ENCODE results near the gene DNM1. TPM values are rescaled to one million over a fixed set of nuclear protein-coding genes. Genes with fewer than 3 reads are reported as not detected.

DNM1 gene
- total and polyA plus RNA-seq, 2 donors (not counting 3 experiments of a cell fraction or from before 2014, with no cell fraction given) = 0.59 to 2.9 TPM

DNA sequence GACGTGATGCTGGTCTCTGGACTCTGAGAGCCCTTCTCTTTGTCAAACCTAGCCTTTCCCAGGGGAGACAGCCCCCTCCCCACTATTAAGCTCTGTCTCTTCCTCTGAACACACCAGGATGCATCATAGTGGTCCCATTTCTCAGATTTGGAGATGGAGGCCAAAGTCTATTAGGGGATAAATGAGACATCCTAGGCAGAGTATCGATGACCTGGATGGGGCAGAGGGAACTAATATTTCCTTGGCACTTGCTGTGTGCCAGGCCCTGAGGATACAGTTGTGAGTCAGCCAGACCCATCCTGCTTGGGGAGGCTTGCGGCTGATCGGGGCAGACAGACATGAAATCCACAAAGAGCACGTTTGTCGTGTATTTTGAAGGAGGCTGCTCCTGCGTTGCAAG lies 5.2 kb downstream of the DNM1 start:
- Histone ChIP-seq H3K27ac (ENCODE audit: insufficient read depth, low read depth, low read length) (no peak overlapping the region), H3K4me2 (ENCODE audit: insufficient read depth, low read length) (no peak overlapping the region), H3K27me3 (ENCODE audit: control insufficient read depth in 2 of 2, insufficient read depth in 2 of 2, low read length in 2 of 2) (peaks cover 18 to 21% of the 10 kb centered on the region in 2 experiments), H4K20me1 (replicated peaks; ENCODE audit: control insufficient read depth, extremely low read depth, insufficient read depth, low read length) (no peaks in the 10 kb centered on the region), H3K9me1 (replicated peaks; ENCODE audit: control insufficient read depth, extremely low read depth, insufficient read depth, low read length) (no peaks in the 10 kb centered on the region), H3K79me2 (ENCODE audit: control insufficient read depth, insufficient read depth, low read length) (no peaks in the 10 kb centered on the region), H3K9me3 (replicated peaks; ENCODE audit: control insufficient read depth, insufficient read depth, low read length) (no peaks in the 10 kb centered on the region), H3K36me3 (ENCODE audit: control insufficient read depth in 2 of 2, extremely low read depth in 1 of 2, insufficient read depth in 2 of 2, low read length in 2 of 2) (no peaks in the 10 kb centered on the region), H3K4me1 (ENCODE audit: control insufficient read depth, extremely low read depth, insufficient read depth, low read length) (peaks cover 3% of the 10 kb centered on the region), H3K4me3 (replicated peaks in 1 of 3; ENCODE audit: insufficient read depth in 1 of 3, low read depth in 1 of 3, low read length in 3 of 3) (no peak overlapping the region), H2AFZ (ENCODE audit: low read depth, low read length) (no peak overlapping the region), H3K9ac (replicated peaks; ENCODE audit: extremely low read depth, insufficient read depth, low read length) (no peak overlapping the region)
- no peak for DNase-seq (ENCODE audit: low read depth, low spot score)
- TF ChIP-seq POLR2AphosphoS5 (IDR thresholded peaks at IDR 0.05; ENCODE audit: insufficient read depth, low read depth, low read length) = no peak
- TF ChIP-seq, protein P1, sequence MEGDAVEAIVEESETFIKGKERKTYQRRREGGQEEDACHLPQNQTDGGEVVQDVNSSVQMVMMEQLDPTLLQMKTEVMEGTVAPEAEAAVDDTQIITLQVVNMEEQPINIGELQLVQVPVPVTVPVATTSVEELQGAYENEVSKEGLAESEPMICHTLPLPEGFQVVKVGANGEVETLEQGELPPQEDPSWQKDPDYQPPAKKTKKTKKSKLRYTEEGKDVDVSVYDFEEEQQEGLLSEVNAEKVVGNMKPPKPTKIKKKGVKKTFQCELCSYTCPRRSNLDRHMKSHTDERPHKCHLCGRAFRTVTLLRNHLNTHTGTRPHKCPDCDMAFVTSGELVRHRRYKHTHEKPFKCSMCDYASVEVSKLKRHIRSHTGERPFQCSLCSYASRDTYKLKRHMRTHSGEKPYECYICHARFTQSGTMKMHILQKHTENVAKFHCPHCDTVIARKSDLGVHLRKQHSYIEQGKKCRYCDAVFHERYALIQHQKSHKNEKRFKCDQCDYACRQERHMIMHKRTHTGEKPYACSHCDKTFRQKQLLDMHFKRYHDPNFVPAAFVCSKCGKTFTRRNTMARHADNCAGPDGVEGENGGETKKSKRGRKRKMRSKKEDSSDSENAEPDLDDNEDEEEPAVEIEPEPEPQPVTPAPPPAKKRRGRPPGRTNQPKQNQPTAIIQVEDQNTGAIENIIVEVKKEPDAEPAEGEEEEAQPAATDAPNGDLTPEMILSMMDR (IDR thresholded peaks at IDR 0.05; ENCODE audit: extremely low read depth in 1 of 2, insufficient read depth in 1 of 2, low read depth in 1 of 2, low read length in 2 of 2) = no peak
- TF ChIP-seq, protein P2, sequence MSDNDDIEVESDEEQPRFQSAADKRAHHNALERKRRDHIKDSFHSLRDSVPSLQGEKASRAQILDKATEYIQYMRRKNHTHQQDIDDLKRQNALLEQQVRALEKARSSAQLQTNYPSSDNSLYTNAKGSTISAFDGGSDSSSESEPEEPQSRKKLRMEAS (IDR thresholded peaks at IDR 0.05; ENCODE audit: insufficient read depth, insufficient read length) = no peak
- no peak for TF ChIP-seq POLR2A (IDR thresholded peaks at IDR 0.05; ENCODE audit: low read depth, low read length)
- no peak for TF ChIP-seq EZH2 (IDR thresholded peaks at IDR 0.05; ENCODE audit: borderline replicate concordance, low read depth, low read length, severe bottlenecking)
- TF ChIP-seq GATA2 (IDR thresholded peaks at IDR 0.05; ENCODE audit: insufficient read depth, insufficient read length, low read depth, low read length) = no peak
- no peak for TF ChIP-seq FOS (IDR thresholded peaks at IDR 0.05; ENCODE audit: borderline replicate concordance, insufficient read depth, low read length)
- TF ChIP-seq JUN (IDR thresholded peaks at IDR 0.05; ENCODE audit: borderline replicate concordance, insufficient read depth, insufficient read length, low read depth) = no peak
- TF ChIP-seq MYC (IDR thresholded peaks at IDR 0.05; ENCODE audit: low read depth, low read length) = no peak
- intact Hi-C loops (cut with micrococcal nuclease) (no loop called here), dilution Hi-C loops (cut with MboI; ENCODE audit: extremely low pct_ligation_motif_present, low sequenced_read_pairs) (no loop called here)
- POLR2A ChIA-PET = no interaction called here
- CTCF ChIA-PET = interaction anchor here (2.3 kb wide), 1 partner anchor 8 kb away, joined by 10 read pairs; no protein-coding TSS in a partner anchor
- BruUV-seq (replicated peaks) = no TSS peak
- FAIRE-seq = no peak
